ENCODE results near the gene STK32C. TPM values are rescaled to one million over a fixed set of nuclear protein-coding genes. Genes with fewer than 3 reads are reported as not detected.

Gene STK32C
- total and polyA plus RNA-seq, 2 of the 4 experiments (the other 2 are of a cell fraction) = 5.0 to 8.3 TPM

DNA sequence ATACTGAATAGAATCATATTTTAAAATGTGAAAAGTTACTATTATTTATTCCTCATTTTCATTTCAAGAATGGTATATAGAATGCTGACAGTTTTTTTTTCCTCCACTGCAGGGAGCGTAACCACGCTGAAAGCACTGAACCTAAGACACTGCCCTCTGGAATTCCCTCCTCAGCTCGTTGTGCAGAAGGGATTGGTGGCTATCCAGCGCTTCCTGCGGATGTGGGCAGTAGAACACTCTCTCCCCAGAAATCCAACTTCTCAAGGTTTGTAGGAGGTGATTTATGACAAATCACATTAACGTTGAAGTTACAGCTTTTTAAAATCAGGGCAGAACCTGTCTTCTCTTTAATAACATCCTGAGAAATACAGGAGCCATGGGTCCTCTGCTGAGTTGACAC is 36.6 kb upstream of the STK32C start:
- CTCF ChIA-PET = no interaction called here
- no TSS peak for BruUV-seq (replicated peaks)
- in situ Hi-C loops (cut with MboI; ENCODE audit: low sequenced_read_pairs) = no loop called here

More for the DNA sequence above, 36.6 kb upstream of the STK32C start:
- no CpG with 5 or more reads among the region's 6 CpGs for WGBS, 2 experiments (ENCODE audit: extremely low coverage in 2 of 2, insufficient read length in 1 of 2)
- no peak overlapping the region for H3K4me3 ChIP-seq (ENCODE audit: insufficient read depth, low read depth, low read length)
- H2AK9ac ChIP-seq (replicated peaks; ENCODE audit: low read depth, low read length, poor library complexity) = no peak overlapping the region
- no peak overlapping the region for H3K18ac ChIP-seq (ENCODE audit: low read depth, low read length)
- H3K36me3 ChIP-seq (ENCODE audit: control insufficient read depth, insufficient read depth, low read length) = peaks cover 21% of the 10 kb centered on the region
- H3K14ac ChIP-seq (replicated peaks; ENCODE audit: low read depth, low read length) = no peak overlapping the region
- no peaks in the 10 kb centered on the region for H3K79me1 ChIP-seq (ENCODE audit: low read depth in 1 of 2, low read length in 2 of 2)
- H3K23ac ChIP-seq (ENCODE audit: low read depth, low read length) = no peak overlapping the region
- no peaks in the 10 kb centered on the region for H3K9me1 ChIP-seq (ENCODE audit: insufficient read depth, low read length)
- H2BK5ac ChIP-seq (ENCODE audit: low read depth, low read length, poor library complexity, severe bottlenecking) = no peak overlapping the region
- H3K27ac ChIP-seq (ENCODE audit: insufficient read depth, low read length) = no peak overlapping the region
- no peaks in the 10 kb centered on the region for H3K9me3 ChIP-seq (ENCODE audit: control insufficient read depth, insufficient read depth, low read length)
- no peaks in the 10 kb centered on the region for H4K20me1 ChIP-seq (ENCODE audit: insufficient read depth, low read length)
- H3K27me3 ChIP-seq (ENCODE audit: control insufficient read depth, insufficient read depth, low read length) = no peaks in the 10 kb centered on the region
- H3K4me2 ChIP-seq (ENCODE audit: low read depth, low read length) = no peak overlapping the region
- no peak overlapping the region for H4K5ac ChIP-seq (ENCODE audit: low read depth, low read length)
- no peak overlapping the region for H2BK15ac ChIP-seq (ENCODE audit: low read depth, low read length)
- no peak overlapping the region for H3K56ac ChIP-seq (ENCODE audit: extremely low read depth, insufficient read depth, low read length)
- DNase-seq (no peak), ATAC-seq (ENCODE audit: low read depth) (no peak)
- dilution Hi-C loops (cut with HindIII; ENCODE audit: low sequenced_read_pairs, unreplicated experiment) (loop anchor here (25.0 kb wide), 1 partner anchor 107 kb away; no protein-coding TSS in a partner anchor), intact Hi-C loops (cut with micrococcal nuclease) (no loop called here)
- no peak overlapping the region for H2BK120ac ChIP-seq (ENCODE audit: low read depth, low read length)
- H3K4ac ChIP-seq (ENCODE audit: low read depth, low read length) = no peak overlapping the region
- TF ChIP-seq, protein P1, sequence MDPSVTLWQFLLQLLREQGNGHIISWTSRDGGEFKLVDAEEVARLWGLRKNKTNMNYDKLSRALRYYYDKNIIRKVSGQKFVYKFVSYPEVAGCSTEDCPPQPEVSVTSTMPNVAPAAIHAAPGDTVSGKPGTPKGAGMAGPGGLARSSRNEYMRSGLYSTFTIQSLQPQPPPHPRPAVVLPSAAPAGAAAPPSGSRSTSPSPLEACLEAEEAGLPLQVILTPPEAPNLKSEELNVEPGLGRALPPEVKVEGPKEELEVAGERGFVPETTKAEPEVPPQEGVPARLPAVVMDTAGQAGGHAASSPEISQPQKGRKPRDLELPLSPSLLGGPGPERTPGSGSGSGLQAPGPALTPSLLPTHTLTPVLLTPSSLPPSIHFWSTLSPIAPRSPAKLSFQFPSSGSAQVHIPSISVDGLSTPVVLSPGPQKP (IDR thresholded peaks at IDR 0.05; ENCODE audit: borderline replicate concordance, low read depth, low read length) = no peak
- no peak for TF ChIP-seq CHD1 (IDR thresholded peaks at IDR 0.05; ENCODE audit: low read depth, low read length)
- TF ChIP-seq, protein P2, sequence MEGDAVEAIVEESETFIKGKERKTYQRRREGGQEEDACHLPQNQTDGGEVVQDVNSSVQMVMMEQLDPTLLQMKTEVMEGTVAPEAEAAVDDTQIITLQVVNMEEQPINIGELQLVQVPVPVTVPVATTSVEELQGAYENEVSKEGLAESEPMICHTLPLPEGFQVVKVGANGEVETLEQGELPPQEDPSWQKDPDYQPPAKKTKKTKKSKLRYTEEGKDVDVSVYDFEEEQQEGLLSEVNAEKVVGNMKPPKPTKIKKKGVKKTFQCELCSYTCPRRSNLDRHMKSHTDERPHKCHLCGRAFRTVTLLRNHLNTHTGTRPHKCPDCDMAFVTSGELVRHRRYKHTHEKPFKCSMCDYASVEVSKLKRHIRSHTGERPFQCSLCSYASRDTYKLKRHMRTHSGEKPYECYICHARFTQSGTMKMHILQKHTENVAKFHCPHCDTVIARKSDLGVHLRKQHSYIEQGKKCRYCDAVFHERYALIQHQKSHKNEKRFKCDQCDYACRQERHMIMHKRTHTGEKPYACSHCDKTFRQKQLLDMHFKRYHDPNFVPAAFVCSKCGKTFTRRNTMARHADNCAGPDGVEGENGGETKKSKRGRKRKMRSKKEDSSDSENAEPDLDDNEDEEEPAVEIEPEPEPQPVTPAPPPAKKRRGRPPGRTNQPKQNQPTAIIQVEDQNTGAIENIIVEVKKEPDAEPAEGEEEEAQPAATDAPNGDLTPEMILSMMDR (conservative IDR thresholded peaks at IDR 0.05; ENCODE audit: low read depth, low read length) = no peak
- no peak for TF ChIP-seq NFE2L2 (IDR thresholded peaks at IDR 0.05; ENCODE audit: low read depth, low read length)
- no peak for TF ChIP-seq BHLHE40 (IDR thresholded peaks at IDR 0.05; ENCODE audit: low read depth, low read length)
- TF ChIP-seq, protein P3, sequence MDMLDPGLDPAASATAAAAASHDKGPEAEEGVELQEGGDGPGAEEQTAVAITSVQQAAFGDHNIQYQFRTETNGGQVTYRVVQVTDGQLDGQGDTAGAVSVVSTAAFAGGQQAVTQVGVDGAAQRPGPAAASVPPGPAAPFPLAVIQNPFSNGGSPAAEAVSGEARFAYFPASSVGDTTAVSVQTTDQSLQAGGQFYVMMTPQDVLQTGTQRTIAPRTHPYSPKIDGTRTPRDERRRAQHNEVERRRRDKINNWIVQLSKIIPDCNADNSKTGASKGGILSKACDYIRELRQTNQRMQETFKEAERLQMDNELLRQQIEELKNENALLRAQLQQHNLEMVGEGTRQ (IDR thresholded peaks at IDR 0.05; ENCODE audit: low read depth, low read length) = no peak
- TF ChIP-seq MXI1 (IDR thresholded peaks at IDR 0.05; ENCODE audit: borderline replicate concordance, low read depth, low read length) = no peak
- TF ChIP-seq SMC3 (IDR thresholded peaks at IDR 0.05; ENCODE audit: low read depth, low read length) = no peak
- no peak overlapping the region for H2BK20ac ChIP-seq (ENCODE audit: low read depth, low read length)
- H2AFZ ChIP-seq (replicated peaks; ENCODE audit: low read length, poor library complexity) = no peak overlapping the region
- H4K91ac ChIP-seq (ENCODE audit: insufficient read depth, low read depth, low read length) = no peak overlapping the region
- no peaks in the 10 kb centered on the region for H3K4me1 ChIP-seq (ENCODE audit: control insufficient read depth, insufficient read depth, low read length)
- no peak overlapping the region for H3K9ac ChIP-seq (ENCODE audit: low read depth, low read length)
- POLR2A ChIA-PET (ENCODE audit: unreplicated experiment) = no interaction called here
- H2AK5ac ChIP-seq (ENCODE audit: low read depth, low read length) = no peak overlapping the region
- no peak overlapping the region for H4K8ac ChIP-seq (ENCODE audit: low read depth in 2 of 2, low read length in 2 of 2)
